Thyroid gland (tissue), 4 donors: ENCODE measurements around the gene CRAT. TPM values are rescaled to one million over a fixed set of nuclear protein-coding genes. Genes with fewer than 3 reads are reported as not detected.

Source experiments
- DNase-seq, 2 donors: peaks; one replicate each; pipeline ENCODE4 v3.0.0-alpha.2; 2019
- H3K27ac ChIP-seq, 3 donors: fragments of 200-600 bp; sonication (generic); 1 replicate in 2 of 3; 2 replicates in 1 of 3; pipeline ENCODE4 v1.5.1; 2016 to 2019; ENCODE audit warnings: mild to moderate bottlenecking in 1 of 3, moderate library complexity in 1 of 3
- H3K27me3 ChIP-seq: fragments of 200-600 bp; sonication (generic); one replicate; pipeline ENCODE4 v1.5.1; 2019
- H3K36me3 ChIP-seq, 2 donors: fragments of 200-600 bp; sonication (generic); one replicate each; pipeline ENCODE4 v1.5.1; 2016 to 2019
- H3K4me1 ChIP-seq, 2 donors: fragments of 200-600 bp; sonication (generic); one replicate each; pipeline ENCODE4 v1.5.1; 2017 to 2019
- H3K4me3 ChIP-seq, 3 donors: fragments of 200-600 bp; sonication (generic); replicated peaks in 1 of 3; 1 replicate in 2 of 3; 2 replicates in 1 of 3; pipeline ENCODE4 v1.5.1; 2016; ENCODE audit warnings: mild to moderate bottlenecking in 1 of 3
- H3K9me3 ChIP-seq: fragments of 200-600 bp; sonication (generic); one replicate; pipeline ENCODE4 v1.5.1; 2017
- CTCF ChIP-seq, 6 experiments: fragments of 200-600 bp in 3 of 6; fragments of 450-650 bp in 3 of 6; sonication (generic) in 3 of 6; IDR thresholded peaks; one replicate each; pipeline ENCODE4 v1.5.1; 2016 to 2019; ENCODE audit warnings: antibody characterized with exemption in 6 of 6, mild to moderate bottlenecking in 2 of 6, inconsistent platforms in 1 of 6, moderate library complexity in 1 of 6
- POLR2A ChIP-seq, 2 donors: fragments of 450-650 bp; IDR thresholded peaks; one replicate each; pipeline ENCODE4 v1.6.1; 2017; ENCODE audit warnings: antibody characterized with exemption in 2 of 2, mild to moderate bottlenecking in 2 of 2, moderate library complexity in 1 of 2
- WGBS, 2 donors: methylation state at CpG; one replicate each; pipeline ENCODE4 v1.1.5; 2017; 5-methylcytosine and 5-hydroxymethylcytosine counted together
- intact Hi-C: fragments of 100-400 bp; cut with DNase I; formaldehyde crosslinking; loops from one replicate; pipeline ENCODE4 v1.15.1; 2023
- total RNA-seq, 4 donors: library from RNA; depleted of rRNA; stranded (reverse); fragments of >200 nt; gene quantifications; one replicate each; pipeline ENCODE4 v1.2.3, GENCODE V29; 2016

CRAT gene
- total RNA-seq, 4 donors from 2014 or later, result 44.0 to 59.0 (median 54.1) TPM

GRCh38 chr9:129136446-129137035 is 25.9 kb upstream of the CRAT start:
- no peaks in the 10 kb centered on the region for H3K27me3 ChIP-seq
- 86 to 87% methylated on average over 15 to 16 of the region's 16 CpGs for WGBS, 2 donors
- peak overlapping the region in 1 of 3 donors; percentile 98 for H3K27ac ChIP-seq
- H3K4me1 ChIP-seq, result peaks cover 24 to 49% of the 10 kb centered on the region in 2 donors
- intact Hi-C loops, result loop anchor here (5.0 kb wide), 1 partner anchor 476 kb away; no protein-coding TSS in a partner anchor
- H3K36me3 ChIP-seq, result peaks cover 20 to 24% of the 10 kb centered on the region in 2 donors
- no peaks in the 10 kb centered on the region for H3K9me3 ChIP-seq
- no peak overlapping the region for H3K4me3 ChIP-seq
- TF ChIP-seq POLR2A (IDR thresholded peaks at IDR 0.05) (no peak), CTCF (IDR thresholded peaks at IDR 0.05) (no peak)
- no peak for DNase-seq

- Histone ChIP-seq H3K4me3 (no peak overlapping the region), H3K4me1 (peaks cover 14 to 41% of the 10 kb centered on the region in 2 donors), H3K9me3 (no peaks in the 10 kb centered on the region), H3K36me3 (peaks cover 20 to 24% of the 10 kb centered on the region in 2 donors), H3K27me3 (no peaks in the 10 kb centered on the region), H3K27ac (no peak overlapping the region)
- 87 to 95% methylated on average over 4 to 5 of the region's 6 CpGs for WGBS, 2 donors
- no peak for DNase-seq
- intact Hi-C loops, result loop anchor here (5.0 kb wide), 1 partner anchor 477 kb away; no protein-coding TSS in a partner anchor
- TF ChIP-seq CTCF (IDR thresholded peaks at IDR 0.05), result no peak
These were observed 24.9 kb upstream of the CRAT start for GRCh38 chr9:129135476-129135875.

- Histone ChIP-seq H3K27me3 (no peaks in the 10 kb centered on the region), H3K27ac (no peak overlapping the region), H3K4me3 (no peak overlapping the region), H3K9me3 (no peaks in the 10 kb centered on the region), H3K4me1 (peaks cover 2 to 27% of the 10 kb centered on the region in 2 donors), H3K36me3 (peaks cover 19 to 24% of the 10 kb centered on the region in 2 donors)
- TF ChIP-seq POLR2A (IDR thresholded peaks at IDR 0.05) (no peak), CTCF (IDR thresholded peaks at IDR 0.05) (no peak)
- 81 to 91% methylated on average over 4 of the region's 4 CpGs for WGBS, 2 donors
- DNase-seq, result no peak
- intact Hi-C loops, result loop anchor here (5.0 kb wide), 1 partner anchor 654 kb away; no protein-coding TSS in a partner anchor
These were observed 22.5 kb upstream of the CRAT start for GRCh38 chr9:129133082-129133481.

- TF ChIP-seq POLR2A (IDR thresholded peaks at IDR 0.05) (no peak), CTCF (IDR thresholded peaks at IDR 0.05) (peak; percentile 87 to 99 (median 96))
- Histone ChIP-seq H3K36me3 (peaks cover 4 to 9% of the 10 kb centered on the region in 2 donors), H3K9me3 (no peaks in the 10 kb centered on the region), H3K27ac (no peak overlapping the region), H3K4me3 (no peak overlapping the region), H3K4me1 (peaks cover 0 to 14% of the 10 kb centered on the region in 2 donors), H3K27me3 (no peaks in the 10 kb centered on the region)
- intact Hi-C loops, result loop anchor here (5.0 kb wide), 1 partner anchor 656 kb away; no protein-coding TSS in a partner anchor
- peak; percentile 66 to 75 for DNase-seq
- WGBS, 2 donors, result 48 to 51% methylated on average over 12 to 13 of the region's 13 CpGs
These were observed 20.9 kb upstream of the CRAT start for GRCh38 chr9:129131300-129132145.
